ENCODE results near the gene AGAP5.
"Not testable (repeated sequence)": the region's sequence is repeated elsewhere in the genome, so short reads cannot be mapped to it uniquely, and the experiment has no call there.

Gene AGAP5

DNA sequence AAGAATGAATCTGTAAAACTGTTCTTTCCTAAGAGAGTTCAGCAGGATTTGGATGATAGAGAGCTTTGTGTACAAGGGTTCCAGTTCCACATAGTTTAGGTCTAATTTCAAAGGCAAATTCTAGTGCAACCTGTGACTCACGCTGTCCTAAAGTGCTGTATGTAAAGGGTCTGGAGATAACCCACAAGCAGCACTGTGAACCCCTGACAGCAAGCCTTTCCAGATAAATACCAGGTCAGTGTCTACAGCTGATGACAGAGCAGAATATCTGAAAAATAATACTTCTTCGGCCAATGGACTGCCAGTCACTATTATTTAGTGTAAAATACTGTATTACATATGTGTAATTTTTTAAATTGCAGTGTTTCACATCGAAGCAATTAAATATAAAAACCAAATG, 16.0 kb upstream of the AGAP5 start:
- DNase-seq, result not testable (repeated sequence)

GRCh38 chr10:73711683-73712082, 13.8 kb upstream of the AGAP5 start:
- DNase-seq, result not testable (repeated sequence)

DNA sequence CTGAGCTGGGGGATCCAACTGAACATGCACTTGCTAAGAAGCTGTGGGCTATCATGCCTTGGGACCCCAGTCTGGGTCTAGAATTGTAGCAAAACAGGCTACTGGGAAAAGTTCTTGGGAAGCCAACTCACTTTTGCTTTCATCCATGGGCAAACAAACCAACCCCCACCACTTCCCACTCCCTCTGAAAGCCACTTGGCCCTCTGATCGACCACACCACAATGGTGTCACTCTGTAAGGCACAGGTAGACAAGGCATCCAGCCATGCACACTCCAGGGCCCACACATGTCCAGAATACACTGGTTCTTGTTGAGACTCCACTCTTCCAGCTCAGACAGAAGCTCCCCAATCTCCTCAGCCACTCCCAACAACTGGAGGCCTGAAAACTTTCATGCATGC, 10.2 kb upstream of the AGAP5 start:
- not testable (repeated sequence) for DNase-seq

DNA sequence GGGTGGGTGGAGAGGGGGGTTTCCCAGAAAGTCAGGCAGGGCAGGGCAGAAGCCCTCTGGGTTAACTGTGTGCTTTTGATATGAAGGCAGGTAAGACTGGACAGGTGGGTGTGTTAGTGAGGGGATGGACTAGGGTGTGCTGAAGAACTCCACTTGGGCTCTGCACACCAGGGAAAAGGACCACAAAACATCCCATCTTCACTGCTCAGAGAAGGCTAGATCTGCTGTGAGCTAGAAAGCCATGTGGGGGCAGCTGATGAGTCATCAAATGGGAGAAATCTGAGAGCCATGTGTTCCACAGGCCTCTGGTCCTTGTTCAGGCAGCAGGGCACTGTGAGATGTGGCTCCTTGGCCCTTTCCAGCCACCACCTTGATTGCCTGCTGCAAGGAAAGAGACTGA, 9.7 kb upstream of the AGAP5 start:
- not testable (repeated sequence) for DNase-seq

DNA sequence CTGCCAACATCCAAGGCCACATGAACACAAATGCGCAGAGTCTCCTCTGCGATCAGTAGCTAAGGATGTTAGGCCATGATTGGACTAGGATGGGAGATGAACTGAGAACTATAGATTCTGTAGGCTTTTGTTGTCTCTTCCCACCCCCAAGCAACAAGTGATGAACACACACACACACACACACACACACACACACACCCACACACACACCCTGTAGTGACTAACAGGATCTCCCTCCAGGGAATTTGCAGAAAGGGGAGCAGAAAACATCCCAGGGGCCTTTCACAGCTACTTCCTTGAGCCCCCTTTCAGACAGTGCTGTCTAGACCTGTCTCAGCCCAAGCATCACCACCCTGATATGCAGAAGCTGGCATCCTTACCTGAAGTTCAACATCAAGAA, 8.6 kb upstream of the AGAP5 start:
- not testable (repeated sequence) for DNase-seq

- not testable (repeated sequence) for DNase-seq
These were observed 7.7 kb upstream of the AGAP5 start for GRCh38 chr10:73705506-73706072.

GRCh38 chr10:73703924-73704323, 6.0 kb upstream of the AGAP5 start:
- not testable (repeated sequence) for DNase-seq

DNA sequence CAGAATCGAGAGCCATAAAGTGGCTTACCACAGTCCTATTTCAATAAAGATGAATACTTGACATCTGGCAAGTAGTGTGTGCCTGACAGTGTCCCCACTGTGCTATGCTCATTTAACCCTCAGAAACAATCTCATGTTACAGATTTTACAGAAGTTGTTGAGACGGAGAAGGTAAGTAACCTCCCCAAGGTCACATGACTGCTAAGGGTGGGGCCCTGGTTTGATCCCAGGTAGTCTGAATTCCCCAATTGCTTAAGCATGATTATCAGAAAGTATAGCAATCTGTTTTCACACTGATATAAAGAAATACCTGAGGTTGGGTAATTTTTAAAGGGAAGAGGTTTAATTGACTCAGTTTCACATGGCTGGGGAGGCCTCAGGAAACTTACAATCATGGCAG, 910 bp upstream of the AGAP5 start:
- DNase-seq, result not testable (repeated sequence)

GRCh38 chr10:73695302-73695701, 2.6 kb downstream of the AGAP5 start:
- DNase-seq, result not testable (repeated sequence)

DNA sequence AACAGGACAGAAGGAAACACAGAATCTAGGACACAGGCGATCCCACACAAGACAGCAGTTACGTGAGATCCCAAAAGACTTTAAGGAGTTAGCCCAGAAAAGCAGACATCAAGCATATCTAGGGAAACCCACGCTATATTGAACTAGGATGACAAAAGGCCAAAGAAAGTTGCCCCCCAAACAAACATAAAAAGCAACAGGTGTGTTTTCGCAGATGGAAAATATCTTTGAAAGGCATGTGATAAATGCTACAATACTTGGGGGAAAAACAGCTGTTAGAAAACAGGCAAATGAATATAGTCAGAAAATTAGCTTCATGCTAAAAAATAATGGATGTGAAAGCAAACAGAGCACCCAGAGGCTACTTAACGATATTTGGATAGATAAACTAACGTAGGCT, 7.2 kb downstream of the AGAP5 start:
- not testable (repeated sequence) for DNase-seq

DNA sequence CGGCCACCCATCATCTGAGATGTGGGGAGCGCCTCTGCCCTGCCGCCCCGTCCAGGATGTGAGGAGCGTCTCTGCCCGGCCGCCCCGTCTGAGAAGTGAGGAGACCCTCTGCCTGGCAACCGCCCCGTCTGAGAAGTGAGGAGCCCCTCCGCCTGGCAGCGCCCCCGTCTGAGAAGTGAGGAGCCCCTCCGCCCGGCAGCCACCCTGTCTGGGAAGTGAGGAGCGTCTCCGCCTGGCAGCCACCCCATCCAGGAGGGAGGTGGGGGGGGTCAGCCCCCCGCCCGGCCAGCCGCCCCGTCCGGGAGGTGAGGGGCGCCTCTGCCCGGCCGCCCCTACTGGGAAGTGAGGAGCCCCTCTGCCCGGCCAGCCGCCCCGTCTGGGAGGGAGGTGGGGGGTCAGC, 8.3 kb downstream of the AGAP5 start:
- not testable (repeated sequence) for DNase-seq

DNA sequence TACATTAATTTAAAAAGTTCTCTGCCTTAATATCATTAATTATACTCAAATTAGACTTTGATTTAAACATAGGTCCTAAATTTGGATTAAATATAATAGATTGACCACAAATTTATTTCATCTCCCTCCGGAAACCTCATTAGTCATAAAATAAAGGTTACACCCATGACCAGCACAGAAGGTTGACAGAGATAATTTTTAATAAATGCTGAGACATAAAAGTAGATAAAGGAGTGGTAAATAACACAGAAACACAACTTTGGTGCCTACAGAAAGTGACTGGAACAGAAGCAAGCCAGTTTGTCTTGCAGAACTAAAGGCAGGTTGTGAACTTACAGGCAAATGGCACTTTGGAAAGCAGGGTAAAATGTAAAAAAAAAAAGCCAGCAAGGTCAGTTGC, 10.3 kb downstream of the AGAP5 start:
- DNase-seq, result not testable (repeated sequence)

GRCh38 chr10:73674546-73674945, 23.4 kb downstream of the AGAP5 start:
- DNase-seq, result not testable (repeated sequence)

- not testable (repeated sequence) for DNase-seq
These were observed 29.5 kb downstream of the AGAP5 start for GRCh38 chr10:73668378-73668777.

DNA sequence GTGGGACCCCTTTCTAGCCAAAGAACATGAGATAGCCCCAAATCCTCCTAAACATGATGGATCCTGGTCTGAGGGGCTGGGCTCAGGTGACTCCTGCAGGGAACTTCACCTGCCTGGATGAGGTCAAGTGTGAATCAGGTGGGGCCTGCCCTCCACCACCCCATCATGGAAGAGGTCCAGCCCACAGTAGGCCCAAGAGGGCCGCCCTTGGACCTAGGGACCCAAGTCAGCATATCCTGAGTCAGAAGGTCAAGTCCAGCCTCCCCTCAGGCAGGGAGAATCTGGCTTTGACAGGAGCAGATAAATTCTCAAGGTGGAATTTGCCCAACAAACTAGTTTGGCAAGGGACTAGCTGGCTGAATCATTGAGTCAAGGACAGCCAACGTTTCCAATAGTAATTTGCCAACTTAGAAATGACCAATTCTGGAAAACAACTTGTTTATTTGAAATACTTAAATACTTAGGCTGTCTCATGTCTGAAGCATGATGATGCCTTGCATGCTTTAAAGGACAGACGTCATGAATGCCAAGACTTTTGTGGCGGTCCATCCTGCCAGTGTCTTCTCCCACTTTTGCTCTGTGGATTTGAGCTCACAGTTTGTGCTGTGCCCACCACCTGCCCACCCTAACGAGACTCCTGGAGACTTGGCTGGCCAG, 31.6 kb downstream of the AGAP5 start:
- DNase-seq, result not testable (repeated sequence)

- not testable (repeated sequence) for DNase-seq
These were observed 32.3 kb downstream of the AGAP5 start for GRCh38 chr10:73665581-73665980.

DNA sequence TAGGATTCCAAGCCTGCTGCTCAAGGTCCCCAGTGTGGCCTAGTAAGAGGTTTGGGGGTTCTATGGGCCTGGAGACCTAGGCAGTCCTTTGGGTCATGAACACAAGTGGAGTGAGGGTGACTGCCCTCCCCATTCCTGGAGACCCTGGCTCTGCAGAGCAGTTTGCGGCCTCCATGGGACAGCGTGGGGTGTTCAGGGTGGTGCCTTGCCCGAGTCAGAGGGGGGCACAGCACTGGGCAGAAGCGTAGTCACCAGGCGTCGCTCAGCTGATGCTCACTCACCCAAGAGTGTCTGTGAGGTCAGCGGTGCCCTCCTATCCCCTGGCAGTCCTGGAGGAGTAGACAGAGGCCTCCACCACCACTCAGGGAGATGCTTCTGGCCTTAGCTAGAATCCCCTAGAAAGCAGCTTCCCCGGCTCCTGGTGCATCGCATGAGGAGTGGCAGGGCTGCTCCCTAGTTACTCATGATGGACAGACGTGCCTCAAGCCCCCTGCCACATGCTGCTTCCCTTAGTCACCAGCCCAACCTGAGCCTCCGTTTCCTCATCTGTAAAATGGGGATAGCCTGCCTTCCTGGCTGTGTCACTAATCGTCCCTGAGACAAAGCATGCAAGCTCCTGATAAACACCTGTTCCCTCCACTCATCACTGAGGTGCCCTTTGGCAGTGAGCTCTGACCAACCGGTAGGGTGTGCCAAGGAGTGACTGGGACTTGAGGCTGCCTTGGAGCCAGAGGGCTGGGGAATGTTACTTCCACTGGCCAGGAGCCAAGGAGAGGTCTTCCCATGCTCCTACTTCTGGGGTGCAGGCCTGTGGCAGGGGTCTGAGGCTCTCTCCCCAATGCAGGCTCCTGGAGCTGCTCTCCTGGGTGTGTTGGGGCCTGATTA, 33.5 kb downstream of the AGAP5 start:
- DNase-seq, result not testable (repeated sequence)

DNA sequence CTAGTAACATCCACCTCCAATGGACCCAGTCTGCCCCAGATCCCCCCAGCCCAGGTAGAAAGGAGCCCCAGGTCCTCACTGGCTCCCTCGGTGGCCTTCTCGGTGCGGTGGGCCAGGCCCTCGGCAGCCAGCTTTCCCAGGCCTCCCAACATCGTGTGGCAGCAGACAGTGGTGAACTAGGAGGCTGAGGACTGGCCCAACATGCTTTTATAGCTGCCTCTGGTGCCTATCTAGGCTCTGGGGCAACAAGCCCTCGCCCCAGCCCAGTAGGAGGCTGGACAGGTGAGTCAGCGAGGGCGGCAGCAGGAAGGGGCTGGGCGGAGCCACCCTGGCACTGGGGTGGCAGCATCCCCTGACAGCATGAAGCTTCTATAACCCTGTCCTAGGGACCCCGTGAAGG, 34.3 kb downstream of the AGAP5 start:
- not testable (repeated sequence) for DNase-seq

GRCh38 chr10:73662705-73663104, 35.2 kb downstream of the AGAP5 start:
- not testable (repeated sequence) for DNase-seq

- DNase-seq, result no peak
These were observed 42.0 kb downstream of the AGAP5 start, which contains the start of gene SYNPO2L for GRCh38 chr10:73655990-73656298. SYNPO2L (minus strand) TSS chr10:73656029; CDS start chr10:73655922, 107 bp downstream.

GRCh38 chr10:73655257-73655989, 42.5 kb downstream of the AGAP5 start:
- no peak for DNase-seq

- DNase-seq, result no peak
These were observed 44.2 kb downstream of the AGAP5 start for GRCh38 chr10:73653701-73654100.

DNA sequence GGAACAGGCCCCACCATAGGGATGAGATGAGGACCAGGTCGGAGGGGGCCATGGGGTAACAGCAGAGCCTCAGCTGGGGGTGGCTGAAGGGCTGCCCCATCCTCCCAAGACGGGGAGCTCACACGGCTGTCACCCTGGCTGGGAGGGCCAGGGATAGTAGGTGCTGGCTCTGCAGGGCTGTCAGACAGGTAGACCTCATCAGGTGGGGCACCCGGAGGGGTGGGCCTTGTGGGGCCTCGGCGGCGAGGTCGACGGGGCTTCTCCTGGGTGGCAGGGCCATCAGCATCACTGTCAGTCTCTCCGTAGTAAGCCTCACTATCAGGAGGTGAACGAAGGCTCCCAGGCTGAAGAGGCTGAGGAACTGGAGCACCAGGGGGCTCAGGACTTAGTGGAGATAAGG, 44.7 kb downstream of the AGAP5 start:
- DNase-seq, result no peak
